Colonic mucosa (tissue), 4 donors: Measurements from ENCODE around the gene ENTPD8. TPM values are rescaled to one million over a fixed set of nuclear protein-coding genes. Genes with fewer than 3 reads are reported as not detected.

Experiments
- DNase-seq: peaks from one replicate; pipeline ENCODE4 v3.0.0-alpha.2; 2020
- H3K27ac ChIP-seq: fragments of 200-600 bp; one replicate; pipeline ENCODE4 v1.8.0; 2021
- H3K27me3 ChIP-seq: fragments of 200-600 bp; one replicate; pipeline ENCODE4 v1.8.0; 2021
- H3K36me3 ChIP-seq: fragments of 200-600 bp; one replicate; pipeline ENCODE4 v1.8.0; 2021
- H3K4me1 ChIP-seq: fragments of 200-600 bp; one replicate; pipeline ENCODE4 v1.8.0; 2021; ENCODE audit warnings: mild to moderate bottlenecking
- H3K4me3 ChIP-seq: fragments of 200-600 bp; one replicate; pipeline ENCODE4 v1.8.0; 2021
- H3K9ac ChIP-seq, 2 donors: one replicate each; pipeline ENCODE4 v1.7.0; 2013; ENCODE audit warnings: control low read depth in 2 of 2, low read depth in 2 of 2, low read length in 2 of 2
- H3K9me3 ChIP-seq: fragments of 200-600 bp; one replicate; pipeline ENCODE4 v1.8.0; 2021
- intact Hi-C: fragments of 100-400 bp; cut with DNase I; formaldehyde crosslinking; loops from one replicate; pipeline ENCODE4 v1.14.1; 2022
- total RNA-seq, 2 donors: library from RNA; stranded (reverse); fragmentation: NEBNext Ultra II Directional in 1 of 2; extraction: Animal tissue kit (Norgen Biotek cat#: 25700) in 1 of 2; gene quantifications; one replicate each; pipeline ENCODE4 v1.2.1, GENCODE V29; 2021
- TF ChIP-seq, protein P1 (sequence below): fragments of 200-600 bp; IDR thresholded peaks from one replicate; pipeline ENCODE4 v1.8.0; 2022; ENCODE audit warnings: antibody characterized with exemption, mild to moderate bottlenecking
- donor health status: healthy.
- donor health status: DM: no; HTN: no; CAD: no.
- donor health status: DM: no; HTN: no; CAD: no.

Gene ENTPD8
- total RNA-seq, 2 donors from 2014 or later: 48.3 to 72.0 TPM

DNA sequence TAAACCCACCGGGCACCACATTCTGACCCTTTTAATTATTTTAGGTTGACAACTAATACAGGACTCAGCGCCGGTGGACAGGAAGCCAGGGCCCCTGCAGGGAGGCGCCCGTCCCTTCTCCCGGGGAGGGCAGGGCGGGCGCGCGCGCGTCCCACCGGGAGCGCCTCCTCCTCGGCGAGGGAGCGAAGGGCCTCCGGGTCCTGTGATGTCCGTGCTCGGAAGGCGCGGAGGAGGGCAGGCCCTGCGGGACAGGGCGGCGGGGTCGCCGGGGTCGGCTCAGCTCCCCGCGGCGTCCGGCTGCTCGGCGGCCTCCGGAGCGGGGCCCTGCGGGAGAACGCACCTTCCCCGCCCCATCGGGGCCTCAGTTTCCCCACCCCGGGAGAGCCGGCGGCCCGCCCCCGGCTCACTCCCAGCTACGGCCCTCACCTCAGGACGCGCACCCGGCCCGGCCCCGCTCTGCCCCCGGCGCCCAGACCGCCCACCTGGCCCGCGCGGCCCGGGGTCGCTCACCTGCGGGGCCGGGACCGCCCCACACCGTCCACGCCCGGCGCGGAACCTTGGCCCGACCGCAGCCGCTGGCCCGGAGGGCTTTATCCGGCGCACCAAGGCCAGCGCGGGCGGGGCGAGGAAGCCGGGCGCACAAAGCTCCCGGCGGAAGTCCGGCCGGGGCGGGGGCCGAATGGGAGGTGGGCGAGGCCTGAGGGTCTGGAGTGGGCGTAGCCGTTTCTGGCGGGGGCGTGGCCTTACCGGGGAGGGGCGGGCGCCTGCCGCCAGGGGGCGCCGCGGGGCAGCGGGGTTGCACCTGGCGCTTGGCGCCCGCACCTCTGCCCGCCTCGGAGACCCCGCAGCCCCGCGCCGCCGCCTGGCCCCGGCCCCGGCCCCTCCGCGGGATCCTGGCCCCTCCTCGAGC, 18.3 kb downstream of the ENTPD8 start, which contains the start of the genes EXD3 and NOXA1:
EXD3 (minus strand) TSS at position 559 of the 910 bp plus-strand sequence. CDS start 27,805 bp downstream, outside the sequence.
NOXA1 (plus strand) TSS at position 790 of the 910 bp plus-strand sequence. CDS start 137 bp downstream, outside the sequence.
- H3K27ac ChIP-seq: peak within 1 kb of the TSS; percentile 86
- peak within 1 kb of the TSS; percentile 94 to 99 for H3K9ac ChIP-seq
- no peaks in the 10 kb centered on the region for H3K4me1 ChIP-seq
- DNase-seq: peak; percentile 96
- no peaks in the 10 kb centered on the region for H3K9me3 ChIP-seq
- H3K36me3 ChIP-seq: no peaks in the 10 kb centered on the region
- intact Hi-C loops: no loop called here
- TF ChIP-seq, protein P1, sequence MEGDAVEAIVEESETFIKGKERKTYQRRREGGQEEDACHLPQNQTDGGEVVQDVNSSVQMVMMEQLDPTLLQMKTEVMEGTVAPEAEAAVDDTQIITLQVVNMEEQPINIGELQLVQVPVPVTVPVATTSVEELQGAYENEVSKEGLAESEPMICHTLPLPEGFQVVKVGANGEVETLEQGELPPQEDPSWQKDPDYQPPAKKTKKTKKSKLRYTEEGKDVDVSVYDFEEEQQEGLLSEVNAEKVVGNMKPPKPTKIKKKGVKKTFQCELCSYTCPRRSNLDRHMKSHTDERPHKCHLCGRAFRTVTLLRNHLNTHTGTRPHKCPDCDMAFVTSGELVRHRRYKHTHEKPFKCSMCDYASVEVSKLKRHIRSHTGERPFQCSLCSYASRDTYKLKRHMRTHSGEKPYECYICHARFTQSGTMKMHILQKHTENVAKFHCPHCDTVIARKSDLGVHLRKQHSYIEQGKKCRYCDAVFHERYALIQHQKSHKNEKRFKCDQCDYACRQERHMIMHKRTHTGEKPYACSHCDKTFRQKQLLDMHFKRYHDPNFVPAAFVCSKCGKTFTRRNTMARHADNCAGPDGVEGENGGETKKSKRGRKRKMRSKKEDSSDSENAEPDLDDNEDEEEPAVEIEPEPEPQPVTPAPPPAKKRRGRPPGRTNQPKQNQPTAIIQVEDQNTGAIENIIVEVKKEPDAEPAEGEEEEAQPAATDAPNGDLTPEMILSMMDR: peak; percentile 19
- no peaks in the 10 kb centered on the region for H3K27me3 ChIP-seq
- H3K4me3 ChIP-seq: peak within 1 kb of the TSS; percentile 98

DNA sequence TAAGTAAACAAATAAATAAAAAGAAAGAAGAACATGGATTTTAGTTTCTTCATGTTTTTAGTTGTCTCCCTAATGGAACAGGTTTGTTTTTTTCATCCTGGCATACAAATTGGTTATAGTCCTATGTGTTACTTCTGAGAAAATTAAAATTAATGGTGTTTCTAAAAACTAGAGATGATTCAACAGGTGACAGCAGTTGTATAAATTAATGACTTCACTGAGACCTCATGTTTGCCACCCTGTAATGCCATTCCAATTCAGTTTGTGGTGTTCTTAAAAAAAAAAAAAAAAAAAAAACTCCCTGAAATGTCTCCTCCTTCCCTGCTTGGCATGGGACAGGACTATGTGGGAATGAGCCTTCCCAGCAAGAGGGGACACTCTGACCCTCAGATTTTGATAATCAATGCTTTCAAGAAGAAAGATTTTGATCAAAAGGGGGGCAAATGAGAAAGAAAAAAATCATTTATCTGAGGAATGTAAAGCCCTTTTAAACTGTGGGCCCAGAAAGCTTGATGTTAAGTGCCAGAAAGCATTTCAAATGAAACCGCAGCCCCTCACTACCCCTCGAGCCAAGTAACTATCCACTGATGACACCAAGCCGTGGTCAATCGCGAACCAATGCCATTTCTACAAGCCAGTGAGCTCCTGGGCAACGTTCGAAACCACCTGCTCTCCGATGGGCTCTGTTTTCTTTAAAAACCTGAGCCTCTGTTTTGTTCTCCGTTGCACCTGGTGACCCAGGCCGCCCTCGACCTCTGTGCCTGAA, 19.1 kb downstream of the ENTPD8 start:
- peak overlapping the region; percentile 98 for H3K4me3 ChIP-seq
- peak overlapping the region; percentile 85 for H3K27ac ChIP-seq
- peak overlapping the region; percentile 90 to 94 for H3K9ac ChIP-seq
- no peaks in the 10 kb centered on the region for H3K27me3 ChIP-seq
- intact Hi-C loops: no loop called here
- DNase-seq: no peak
- TF ChIP-seq, protein P1: no peak
- no peaks in the 10 kb centered on the region for H3K4me1 ChIP-seq
- H3K36me3 ChIP-seq: no peaks in the 10 kb centered on the region
- H3K9me3 ChIP-seq: no peaks in the 10 kb centered on the region

DNA sequence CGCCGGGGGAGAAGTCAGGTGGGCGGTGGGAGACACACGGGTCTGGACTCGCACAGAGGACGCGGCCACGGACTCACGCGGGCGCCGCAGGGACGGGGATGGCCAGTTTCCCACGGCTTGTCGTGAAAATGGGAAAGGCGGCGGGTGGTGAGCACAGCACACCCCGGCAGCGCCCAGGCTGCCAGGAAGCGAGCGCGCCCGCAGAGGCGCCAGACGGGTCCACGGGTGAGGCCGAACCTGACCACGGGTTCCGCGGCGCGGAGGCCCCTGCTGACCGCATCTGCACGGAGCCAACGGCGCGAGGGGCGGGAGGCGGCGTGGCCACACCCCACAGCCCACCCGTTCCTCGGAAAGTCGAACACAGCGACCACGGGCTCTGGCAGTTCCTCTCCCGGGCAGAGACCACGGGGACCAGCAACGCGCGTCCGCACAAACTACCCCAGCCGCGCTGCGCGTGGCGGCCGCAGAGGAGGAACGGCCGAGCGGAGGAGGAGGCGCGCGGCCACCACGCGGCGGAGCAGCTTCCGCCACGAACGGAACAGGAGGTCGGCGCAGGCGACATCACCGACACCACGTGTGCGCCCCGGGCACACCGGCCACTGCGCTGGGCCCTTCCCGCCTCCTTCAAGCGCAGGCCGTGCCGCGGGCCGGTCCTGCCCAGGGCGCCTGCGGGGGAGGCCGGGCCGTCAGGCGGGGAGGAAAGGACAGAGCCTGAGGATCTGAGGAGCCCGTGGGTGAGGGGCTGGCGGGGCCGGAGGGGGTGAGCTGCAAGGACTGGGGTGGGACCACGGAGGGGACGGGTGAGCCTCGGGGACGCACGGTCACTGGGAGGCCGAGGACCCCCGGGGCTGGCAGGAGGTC, 23.8 kb downstream of the ENTPD8 start:
- no peak overlapping the region for H3K9ac ChIP-seq
- no peak for DNase-seq
- no peak overlapping the region for H3K27ac ChIP-seq
- H3K27me3 ChIP-seq: no peaks in the 10 kb centered on the region
- intact Hi-C loops: no loop called here
- TF ChIP-seq, protein P1: no peak
- no peaks in the 10 kb centered on the region for H3K9me3 ChIP-seq
- peaks cover 2% of the 10 kb centered on the region for H3K4me1 ChIP-seq
- no peaks in the 10 kb centered on the region for H3K36me3 ChIP-seq
- H3K4me3 ChIP-seq: peak overlapping the region; percentile 9

DNA sequence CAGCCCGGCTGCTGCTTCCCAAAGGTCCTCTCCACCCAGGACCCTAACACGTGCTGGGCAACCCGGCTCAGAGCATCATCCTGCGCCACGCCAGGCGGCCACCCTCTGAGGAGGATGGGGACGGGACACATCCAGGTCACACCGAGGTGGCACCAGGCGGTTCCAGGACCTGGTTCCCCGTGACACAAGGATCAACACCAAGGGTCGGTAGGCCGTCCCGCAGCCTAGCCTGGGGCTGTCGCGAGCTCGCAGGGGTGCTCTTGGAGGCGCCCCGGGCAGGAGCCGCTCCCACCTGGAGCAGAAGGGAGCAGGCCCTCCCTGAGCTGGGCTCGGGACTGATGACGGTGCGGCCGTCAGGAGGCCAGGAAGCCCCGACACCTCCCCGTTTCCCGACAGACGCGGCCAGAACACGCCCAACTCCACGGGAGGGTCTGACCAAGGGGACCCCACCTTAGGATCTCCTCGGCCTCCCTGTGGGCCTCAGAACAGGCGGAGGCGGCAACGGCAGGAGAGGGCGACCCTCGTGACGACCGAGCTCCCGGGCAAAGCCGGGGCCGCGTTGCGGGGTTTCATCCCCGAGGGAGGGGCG, 24.5 kb downstream of the ENTPD8 start:
- no peaks in the 10 kb centered on the region for H3K27me3 ChIP-seq
- intact Hi-C loops: no loop called here
- H3K9ac ChIP-seq: no peak overlapping the region
- no peaks in the 10 kb centered on the region for H3K9me3 ChIP-seq
- DNase-seq: no peak
- H3K36me3 ChIP-seq: no peaks in the 10 kb centered on the region
- H3K4me1 ChIP-seq: peaks cover 8% of the 10 kb centered on the region
- no peak overlapping the region for H3K4me3 ChIP-seq
- TF ChIP-seq, protein P1: no peak
- no peak overlapping the region for H3K27ac ChIP-seq
